Measurements from ENCODE around the gene SLC25A12. TPM values are rescaled to one million over a fixed set of nuclear protein-coding genes. Genes with fewer than 3 reads are reported as not detected.

SLC25A12 gene
- total RNA-seq, 1 donor from 2014 or later, result 9.7 TPM

GRCh38 chr2:171798156-171798820 is 95.8 kb downstream of the SLC25A12 start:
- peaks cover 17% of the 10 kb centered on the region for H3K4me1 Mint-ChIP-seq (ENCODE audit: unreplicated experiment)
- H3K36me3 Mint-ChIP-seq (ENCODE audit: low read depth, unreplicated experiment), result no peaks in the 10 kb centered on the region
- peaks cover 1% of the 10 kb centered on the region for H3K27me3 Mint-ChIP-seq (ENCODE audit: unreplicated experiment)
- no peaks in the 10 kb centered on the region for H3K9me3 Mint-ChIP-seq (ENCODE audit: unreplicated experiment)
- peak overlapping the region; percentile 19 for H3K27ac Mint-ChIP-seq (ENCODE audit: unreplicated experiment)
- no peak overlapping the region for H3K4me3 Mint-ChIP-seq (ENCODE audit: unreplicated experiment)
- no peak for TF ChIP-seq CTCF (IDR thresholded peaks at IDR 0.05; ENCODE audit: unreplicated experiment)
- DNase-seq (ENCODE audit: low spot score), result no peak

GRCh38 chr2:171794918-171795317 is 99.1 kb downstream of the SLC25A12 start:
- H3K27ac Mint-ChIP-seq (ENCODE audit: unreplicated experiment), result no peak overlapping the region
- peaks cover 26% of the 10 kb centered on the region for H3K4me1 Mint-ChIP-seq (ENCODE audit: unreplicated experiment)
- no peak for DNase-seq (ENCODE audit: low spot score)
- H3K36me3 Mint-ChIP-seq (ENCODE audit: low read depth, unreplicated experiment), result no peaks in the 10 kb centered on the region
- TF ChIP-seq CTCF (IDR thresholded peaks at IDR 0.05; ENCODE audit: unreplicated experiment), result no peak
- no peak overlapping the region for H3K4me3 Mint-ChIP-seq (ENCODE audit: unreplicated experiment)
- peaks cover 1% of the 10 kb centered on the region for H3K27me3 Mint-ChIP-seq (ENCODE audit: unreplicated experiment)
- H3K9me3 Mint-ChIP-seq (ENCODE audit: unreplicated experiment), result no peaks in the 10 kb centered on the region

GRCh38 chr2:171793691-171794678 is 100.1 kb downstream of the SLC25A12 start:
- Mint-ChIP-seq H3K4me3 (ENCODE audit: unreplicated experiment) (no peak overlapping the region), H3K4me1 (ENCODE audit: unreplicated experiment) (peaks cover 26% of the 10 kb centered on the region), H3K9me3 (ENCODE audit: unreplicated experiment) (no peaks in the 10 kb centered on the region), H3K27me3 (ENCODE audit: unreplicated experiment) (peaks cover 1% of the 10 kb centered on the region), H3K36me3 (ENCODE audit: low read depth, unreplicated experiment) (no peaks in the 10 kb centered on the region), H3K27ac (ENCODE audit: unreplicated experiment) (no peak overlapping the region)
- no peak for TF ChIP-seq CTCF (IDR thresholded peaks at IDR 0.05; ENCODE audit: unreplicated experiment)
- DNase-seq (ENCODE audit: low spot score), result no peak

- Mint-ChIP-seq H3K27ac (ENCODE audit: unreplicated experiment) (no peak overlapping the region), H3K36me3 (ENCODE audit: low read depth, unreplicated experiment) (no peaks in the 10 kb centered on the region), H3K9me3 (ENCODE audit: unreplicated experiment) (no peaks in the 10 kb centered on the region), H3K4me3 (ENCODE audit: unreplicated experiment) (no peak overlapping the region), H3K27me3 (ENCODE audit: unreplicated experiment) (peaks cover 1% of the 10 kb centered on the region), H3K4me1 (ENCODE audit: unreplicated experiment) (peaks cover 30% of the 10 kb centered on the region)
- TF ChIP-seq CTCF (IDR thresholded peaks at IDR 0.05; ENCODE audit: unreplicated experiment), result no peak
- no peak for DNase-seq (ENCODE audit: low spot score)
Observed at GRCh38 chr2:171792886-171793580, 101.0 kb downstream of the SLC25A12 start.
